GM21619 (cell line): ENCODE measurements around the gene ANKRD6.

Experiments
- ATAC-seq: cut with Tn5 transposase; IDR thresholded peaks from one replicate; pipeline ENCODE4 v1.9.1; 2021; ENCODE audit not compliant: unreplicated experiment

The ANKRD6 gene

DNA sequence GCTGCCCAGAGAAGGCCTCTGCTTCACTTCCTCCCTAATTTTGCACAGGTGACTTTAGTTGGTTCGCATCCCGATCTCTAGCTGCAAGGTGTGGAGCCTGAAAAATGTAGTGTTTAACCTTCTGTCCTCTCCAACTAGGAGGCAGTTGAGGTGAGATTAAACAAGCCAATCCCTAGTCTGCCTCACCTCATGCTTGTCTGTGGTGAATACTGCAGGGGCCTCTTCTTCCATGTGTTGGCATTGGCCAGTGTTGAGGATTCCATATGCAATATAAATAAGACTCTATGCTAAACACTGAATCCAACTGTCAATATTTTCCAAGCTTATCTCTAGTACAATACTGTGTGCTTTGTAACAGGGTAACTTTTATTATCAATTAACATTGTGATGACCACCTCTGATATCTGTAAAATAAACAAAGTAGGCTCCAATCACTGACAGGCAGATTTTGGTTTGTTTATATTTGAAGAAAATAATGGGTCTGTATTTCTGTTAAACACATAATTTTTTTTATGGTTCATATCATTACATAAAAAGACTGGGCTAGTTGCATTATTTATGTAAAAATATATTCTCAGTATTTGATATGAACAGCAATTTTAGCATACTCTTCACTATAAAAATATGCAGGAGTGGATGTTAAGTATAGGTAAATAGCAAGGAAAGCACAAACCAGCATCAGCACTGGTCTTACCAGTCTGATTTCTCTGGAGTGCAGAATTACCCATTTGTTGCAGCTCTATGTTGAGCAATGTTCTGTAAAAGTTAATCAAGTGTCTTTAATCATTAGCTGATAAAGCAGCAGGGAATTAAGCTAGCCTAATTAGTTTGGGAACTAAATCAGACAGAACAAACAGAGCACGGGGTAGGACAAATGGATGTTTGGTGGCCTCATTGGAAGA, 74.0 kb downstream of the ANKRD6 start:
- no peak for ATAC-seq

GRCh38 chr6:89508755-89509563, 76.0 kb downstream of the ANKRD6 start:
- ATAC-seq: no peak

- ATAC-seq: no peak
These were observed 76.9 kb downstream of the ANKRD6 start for GRCh38 chr6:89509777-89510281.

- ATAC-seq: no peak
These were observed 77.4 kb downstream of the ANKRD6 start for GRCh38 chr6:89510393-89510792.

- ATAC-seq: no peak
These were observed 85.6 kb downstream of the ANKRD6 start for GRCh38 chr6:89518352-89519055.

- ATAC-seq: no peak
These were observed 87.8 kb downstream of the ANKRD6 start for GRCh38 chr6:89520736-89521135.

- ATAC-seq: no peak
These were observed 89.8 kb downstream of the ANKRD6 start for GRCh38 chr6:89522778-89523177.

DNA sequence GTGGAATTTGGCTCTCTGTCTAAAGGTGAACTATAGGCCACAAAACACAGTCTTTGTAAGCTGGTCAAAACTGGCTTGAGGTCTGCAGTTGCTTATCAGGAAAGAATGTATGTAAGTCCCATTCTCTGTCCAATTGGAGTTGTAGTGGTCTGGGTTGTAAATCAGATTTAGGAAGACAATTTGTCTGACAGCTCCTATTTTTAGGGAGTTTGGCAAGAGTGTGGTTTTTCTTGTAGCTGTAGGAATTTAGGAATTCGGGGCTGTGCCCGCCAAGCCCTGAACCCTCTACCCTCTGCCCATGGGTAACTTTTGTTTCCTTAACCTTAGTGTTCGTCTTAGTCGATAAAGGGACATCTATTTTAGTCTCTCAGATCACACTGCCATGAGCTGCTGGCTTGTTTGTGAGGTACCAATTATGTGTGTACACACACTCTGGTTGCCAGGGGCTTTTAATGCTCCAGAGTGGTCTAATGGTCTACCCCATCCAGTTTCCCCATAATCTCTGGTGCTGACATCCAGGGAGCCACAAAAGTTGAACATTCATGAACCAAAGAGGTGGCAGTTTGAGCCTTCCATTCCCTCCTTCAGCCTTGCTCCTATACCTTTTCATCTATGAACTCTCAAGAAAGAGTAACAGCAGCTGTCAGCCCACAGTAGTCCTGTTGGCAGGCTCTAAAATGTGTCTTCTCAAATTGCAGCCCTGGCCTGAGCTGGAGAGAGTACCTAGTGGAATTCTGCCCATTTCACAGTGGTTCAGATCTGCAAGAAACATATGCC, 93.0 kb downstream of the ANKRD6 start:
- no peak for ATAC-seq

- no peak for ATAC-seq
These were observed 93.6 kb downstream of the ANKRD6 start for GRCh38 chr6:89526563-89526869.

GRCh38 chr6:89527634-89528033, 94.7 kb downstream of the ANKRD6 start:
- no peak for ATAC-seq

DNA sequence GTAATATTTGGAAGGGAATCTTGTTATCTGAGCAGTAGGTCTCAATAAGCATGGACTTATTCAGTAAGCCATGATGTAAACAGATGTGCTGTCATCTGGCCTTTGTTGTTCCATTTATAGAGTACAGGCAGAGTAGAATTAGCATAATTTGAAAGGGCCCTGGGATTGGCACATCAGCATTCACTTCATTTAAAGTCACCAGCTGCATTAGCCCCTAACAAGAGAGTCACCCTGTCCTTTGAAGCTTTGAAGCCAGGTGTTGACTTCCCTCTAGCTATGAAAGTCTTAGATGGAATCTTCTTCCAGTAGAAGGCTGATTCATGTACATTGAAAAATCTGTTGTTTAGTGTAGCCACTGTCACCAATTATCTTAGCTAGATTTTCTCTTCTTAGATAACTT, 95.9 kb downstream of the ANKRD6 start:
- ATAC-seq: no peak

- no peak for ATAC-seq
These were observed 98.0 kb downstream of the ANKRD6 start for GRCh38 chr6:89530982-89531381.

GRCh38 chr6:89536231-89536630, 103.3 kb downstream of the ANKRD6 start:
- ATAC-seq: no peak

DNA sequence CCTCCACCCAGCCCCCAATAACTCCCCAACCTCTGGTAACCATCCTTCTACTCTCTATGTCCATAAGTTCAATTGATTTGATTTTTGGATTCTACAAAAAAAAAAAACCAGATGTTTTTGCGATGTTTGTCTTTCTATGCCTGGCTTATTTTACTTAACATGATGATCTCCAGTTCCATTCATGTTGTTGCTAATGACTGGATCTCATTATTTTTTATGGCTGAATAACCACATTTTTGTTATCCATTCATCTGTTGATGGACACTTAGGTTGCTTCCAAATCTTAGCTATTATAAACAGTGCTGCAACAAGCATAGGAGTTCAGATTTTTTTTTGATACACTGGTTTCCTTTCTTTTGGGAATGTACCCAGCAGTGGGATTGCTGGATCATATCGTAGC, 106.8 kb downstream of the ANKRD6 start:
- no peak for ATAC-seq

DNA sequence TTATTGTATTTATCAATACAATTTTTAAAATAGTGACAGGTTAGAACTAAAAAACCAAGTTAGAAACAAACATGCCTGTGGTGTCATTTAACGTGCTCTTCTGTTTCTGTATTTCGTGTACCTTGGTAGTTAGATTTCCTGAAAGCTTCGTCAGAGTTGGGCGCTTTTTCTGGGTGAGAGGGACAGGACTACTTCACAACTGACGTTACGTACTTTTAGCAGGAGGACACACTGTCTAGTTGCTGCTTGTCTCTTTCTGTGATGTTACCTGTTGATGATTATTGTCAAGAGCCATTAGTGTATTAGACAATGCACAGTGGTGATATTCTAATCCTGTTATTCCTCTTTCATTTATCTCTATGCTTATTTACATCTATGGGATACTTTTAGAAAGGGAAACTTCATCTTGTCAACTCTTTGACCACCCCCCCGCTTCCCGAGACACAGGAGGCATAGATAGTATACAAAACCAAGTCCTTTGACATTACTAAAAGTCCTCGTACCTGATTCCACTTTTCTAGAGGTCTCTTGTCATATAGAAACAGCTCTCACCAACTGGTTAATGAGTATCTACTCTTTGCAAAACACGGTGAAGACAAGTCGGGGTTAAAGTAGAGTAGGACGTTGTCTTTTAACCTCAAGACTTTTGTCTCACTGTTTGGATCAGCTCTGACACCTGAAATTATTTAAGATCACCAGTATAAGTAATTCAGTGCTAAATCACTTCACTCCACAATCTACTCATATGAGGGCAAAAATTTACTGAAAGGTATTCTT, 109.3 kb downstream of the ANKRD6 start:
- no peak for ATAC-seq

DNA sequence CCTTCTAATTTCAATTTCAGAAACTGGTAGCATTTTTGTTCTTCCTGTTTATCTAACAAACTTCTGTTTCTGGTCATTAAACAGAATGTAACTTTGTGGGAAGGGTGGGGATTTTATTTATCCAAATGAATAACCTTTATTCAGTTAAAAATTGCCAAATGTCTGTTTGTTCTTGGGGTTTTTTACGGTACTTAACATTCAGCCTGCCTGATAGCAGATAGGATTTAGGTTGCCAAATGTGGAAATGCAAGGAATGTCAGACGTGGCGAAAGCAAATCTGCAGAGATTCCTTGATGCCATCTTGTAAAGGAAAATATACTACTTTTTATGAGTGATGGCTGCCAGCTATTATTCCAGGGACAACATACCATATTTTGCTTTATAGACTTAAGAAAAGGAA, 109.9 kb downstream of the ANKRD6 start:
- ATAC-seq: no peak

GRCh38 chr6:89547281-89547680, 114.3 kb downstream of the ANKRD6 start:
- ATAC-seq: no peak

- no peak for ATAC-seq
These were observed 120.5 kb downstream of the ANKRD6 start for GRCh38 chr6:89553431-89553830.

DNA sequence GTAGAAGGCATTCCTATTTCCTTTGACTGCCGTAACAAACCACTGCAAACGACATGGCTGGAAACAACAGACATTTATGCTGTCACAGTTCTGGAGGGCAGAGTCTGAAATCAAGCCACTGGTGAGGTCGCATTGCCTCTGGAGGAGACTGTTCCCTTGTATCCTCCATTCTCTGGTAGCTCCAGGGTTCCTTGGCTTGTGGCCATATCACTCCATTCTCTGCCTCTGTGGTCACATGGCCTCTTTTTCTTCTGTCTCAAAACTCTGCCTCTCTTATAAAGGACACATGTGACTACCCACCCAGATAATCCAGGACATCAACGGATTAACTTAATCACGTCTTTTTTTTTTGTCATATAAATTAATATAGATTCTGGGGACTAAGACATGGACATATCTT, 121.2 kb downstream of the ANKRD6 start:
- ATAC-seq: no peak

- no peak for ATAC-seq
These were observed 122.1 kb downstream of the ANKRD6 start for GRCh38 chr6:89555031-89555430.
